Fibroblast of lung (primary cell): ENCODE data around the gene POP7. TPM values are rescaled to one million over a fixed set of nuclear protein-coding genes. Genes with fewer than 3 reads are reported as not detected.
"Not testable (repeated sequence)": the region's sequence is repeated elsewhere in the genome, so short reads cannot be mapped to it uniquely, and the experiment has no call there.

Experiments
- DNase-seq, 2 donors: peaks; one replicate each; pipeline versions ENCODE4 v3.0.0 to v3.0.0-alpha.2; 2010; ENCODE audit warnings: low read depth in 2 of 2
- H2AFZ ChIP-seq: 2 replicates; pipeline ENCODE4 v1.5.1; 2012; ENCODE audit warnings: low read length, control low read depth, inconsistent platforms
- H3K27ac ChIP-seq: 2 replicates; pipeline ENCODE4 v1.5.1; 2011; ENCODE audit warnings: low read length, control low read depth; ENCODE audit not compliant: insufficient read depth
- H3K27me3 ChIP-seq: 2 replicates; pipeline ENCODE4 v1.5.1; 2011; ENCODE audit warnings: mild to moderate bottlenecking, low read length; ENCODE audit not compliant: control insufficient read depth, insufficient read depth
- H3K36me3 ChIP-seq: 2 replicates; pipeline ENCODE4 v1.5.1; 2011; ENCODE audit warnings: low read length; ENCODE audit not compliant: control insufficient read depth, insufficient read depth
- H3K4me1 ChIP-seq: 2 replicates; pipeline ENCODE4 v1.5.1; 2011; ENCODE audit warnings: low read length; ENCODE audit not compliant: control insufficient read depth, insufficient read depth; ENCODE audit errors: extremely low read depth
- H3K4me2 ChIP-seq: 2 replicates; pipeline ENCODE4 v1.5.1; 2011; ENCODE audit warnings: low read length, control low read depth; ENCODE audit not compliant: insufficient read depth; ENCODE audit errors: extremely low read depth
- H3K4me3 ChIP-seq, 4 experiments: fragments of 200-600 bp in 1 of 4; sonication (generic) in 1 of 4; replicated peaks in 1 of 4; 2 replicates each; pipeline ENCODE4 v1.5.1; 2011 to 2016; ENCODE audit warnings: low read length in 4 of 4, low read depth in 3 of 4, mild to moderate bottlenecking in 3 of 4, control low read depth in 2 of 4, inconsistent platforms in 1 of 4, mixed read lengths in 1 of 4; ENCODE audit not compliant: insufficient read depth in 1 of 4; ENCODE audit errors: control extremely low read depth in 1 of 4
- H3K79me2 ChIP-seq: 2 replicates; pipeline ENCODE4 v1.5.1; 2012; ENCODE audit warnings: mild to moderate bottlenecking, low read length, inconsistent platforms; ENCODE audit not compliant: control insufficient read depth, insufficient read depth
- H3K9ac ChIP-seq: 2 replicates; pipeline ENCODE4 v1.5.1; 2011; ENCODE audit warnings: mild to moderate bottlenecking, low read length, control low read depth; ENCODE audit not compliant: insufficient read depth
- H3K9me3 ChIP-seq: 2 replicates; pipeline ENCODE4 v1.5.1; 2012; ENCODE audit warnings: low read depth, low read length; ENCODE audit not compliant: control insufficient read depth, insufficient read depth
- H4K20me1 ChIP-seq: 2 replicates; pipeline ENCODE4 v1.5.1; 2011; ENCODE audit warnings: low read length; ENCODE audit not compliant: control insufficient read depth, insufficient read depth; ENCODE audit errors: extremely low read depth
- CTCF ChIP-seq, 2 donors: IDR thresholded peaks in 1 of 2; conservative IDR thresholded peaks in 1 of 2; 1 replicate in 1 of 2; 2 replicates in 1 of 2; pipeline ENCODE4 v1.5.1; 2011 to 2012; ENCODE audit warnings: low read length in 2 of 2, control low read depth in 1 of 2, inconsistent platforms in 1 of 2, low read depth in 1 of 2, mild to moderate bottlenecking in 1 of 2
- EZH2 ChIP-seq: IDR thresholded peaks from 2 replicates; pipeline ENCODE4 v1.5.1; 2012; ENCODE audit warnings: low read length, control low read depth, mild to moderate bottlenecking; ENCODE audit errors: missing control alignments
- polyA plus RNA-seq, 2 donors: library from polyadenylated mRNA; depleted of rRNA in 1 of 2; stranded (reverse) in 1 of 2; unstranded in 1 of 2; fragments of >200 nt; gene quantifications; 2 replicates each; pipeline ENCODE4 v1.2.1, GENCODE V29; 2011 to 2012; ENCODE audit warnings: missing spikeins in 1 of 2
- total RNA-seq: library from RNA; depleted of rRNA; stranded (reverse); fragments of >200 nt; gene quantifications from 2 replicates; pipeline ENCODE4 v1.2.1, GENCODE V29; 2014

Gene POP7
- total and polyA plus RNA-seq, 2 donors (not counting 1 experiment from before 2014, with no cell fraction given), result 19.4 to 31.9 TPM

- TF ChIP-seq EZH2, result no peak
- no peak for TF ChIP-seq CTCF (conservative IDR thresholded peaks at IDR 0.05 in 1 of 2, IDR thresholded peaks at IDR 0.05 in 1 of 2; ENCODE audit: low read depth in 1 of 2, low read length in 2 of 2)
- no peaks in the 10 kb centered on the region for H3K4me1 ChIP-seq
- H2AFZ ChIP-seq, result no peak overlapping the region
- H4K20me1 ChIP-seq, result no peaks in the 10 kb centered on the region
- peaks cover 6% of the 10 kb centered on the region for H3K27me3 ChIP-seq
- no peak for DNase-seq
- H3K9ac ChIP-seq, result no peak overlapping the region
- no peaks in the 10 kb centered on the region for H3K79me2 ChIP-seq
- no peaks in the 10 kb centered on the region for H3K9me3 ChIP-seq
- no peak overlapping the region for H3K27ac ChIP-seq
- H3K4me2 ChIP-seq, result no peak overlapping the region
- H3K36me3 ChIP-seq, result no peaks in the 10 kb centered on the region
- no peak overlapping the region for H3K4me3 ChIP-seq
Observed at GRCh38 chr7:100699018-100699417, 6.9 kb upstream of the POP7 start.

GRCh38 chr7:100701089-100701488 is 4.8 kb upstream of the POP7 start:
- not testable (repeated sequence) for H3K9me3 ChIP-seq, H3K36me3 ChIP-seq, H3K4me3 ChIP-seq, H4K20me1 ChIP-seq, H3K79me2 ChIP-seq, H2AFZ ChIP-seq, H3K9ac ChIP-seq, H3K27me3 ChIP-seq, H3K4me2 ChIP-seq, H3K27ac ChIP-seq, DNase-seq, H3K4me1 ChIP-seq

GRCh38 chr7:100705320-100705752 is 585 bp upstream of the POP7 start:
- H3K79me2 ChIP-seq, result peaks cover 13% of the 10 kb centered on the region
- peak overlapping the region; percentile 88 for H2AFZ ChIP-seq
- peak; percentile 58 to 65 for DNase-seq
- H3K27ac ChIP-seq, result peak overlapping the region; percentile 73
- peak overlapping the region; percentile 49 to 93 (median 66) for H3K4me3 ChIP-seq
- TF ChIP-seq EZH2 (no peak), CTCF (conservative IDR thresholded peaks at IDR 0.05 in 1 of 2, IDR thresholded peaks at IDR 0.05 in 1 of 2; ENCODE audit: low read depth in 1 of 2, low read length in 2 of 2) (peak; percentile 68 to 84)
- no peaks in the 10 kb centered on the region for H3K9me3 ChIP-seq
- no peaks in the 10 kb centered on the region for H4K20me1 ChIP-seq
- peak overlapping the region; percentile 74 for H3K9ac ChIP-seq
- peaks cover 2% of the 10 kb centered on the region for H3K36me3 ChIP-seq
- no peaks in the 10 kb centered on the region for H3K4me1 ChIP-seq
- peaks cover 6% of the 10 kb centered on the region for H3K27me3 ChIP-seq
- H3K4me2 ChIP-seq, result peak overlapping the region; percentile 96
